Nephron progenitor cell (in vitro differentiated cells): Measurements from ENCODE around the gene USP38.
"Not testable (repeated sequence)": the region's sequence is repeated elsewhere in the genome, so short reads cannot be mapped to it uniquely, and the experiment has no call there.

Experiments
- DNase-seq: peaks from one replicate; pipeline ENCODE4 v3.0.0; 2021
- H3K27ac Mint-ChIP-seq: 2 replicates; pipeline ENCODE4 v1.8.0; 2021; ENCODE audit warnings: mild to moderate bottlenecking, moderate library complexity, mixed read lengths
- H3K27me3 Mint-ChIP-seq: 2 replicates; pipeline ENCODE4 v1.8.0; 2021; ENCODE audit warnings: mild to moderate bottlenecking, low read depth, mixed read lengths; ENCODE audit not compliant: poor library complexity
- H3K36me3 Mint-ChIP-seq: 2 replicates; pipeline ENCODE4 v1.8.0; 2021; ENCODE audit warnings: low read depth, mixed read lengths
- H3K4me1 Mint-ChIP-seq: 2 replicates; pipeline ENCODE4 v1.8.0; 2021; ENCODE audit warnings: mixed read lengths
- H3K4me3 Mint-ChIP-seq: 2 replicates; pipeline ENCODE4 v1.8.0; 2021; ENCODE audit warnings: mild to moderate bottlenecking, moderate library complexity, mixed read lengths
- H3K9me3 Mint-ChIP-seq: 2 replicates; pipeline ENCODE4 v1.8.0; 2021; ENCODE audit warnings: mild to moderate bottlenecking, moderate library complexity, mixed read lengths
- CTCF ChIP-seq: fragments of 200-600 bp; sonication (generic); IDR thresholded peaks from 2 replicates; pipeline ENCODE4 v1.5.0; 2021; ENCODE audit warnings: antibody characterized with exemption

The USP38 gene

GRCh38 chr4:143184503-143185252 lies at the start of gene USP38:
Gene USP38 (plus strand): TSS chr4:143184917. CDS start chr4:143185451, 534 bp downstream.
- peaks cover 14% of the 10 kb centered on the region for H3K36me3 Mint-ChIP-seq
- H3K27me3 Mint-ChIP-seq: no peaks in the 10 kb centered on the region
- peaks cover 4% of the 10 kb centered on the region for H3K9me3 Mint-ChIP-seq
- peak within 1 kb of the TSS; percentile 89 for H3K4me3 Mint-ChIP-seq
- DNase-seq: peak; percentile 88
- H3K27ac Mint-ChIP-seq: peak within 1 kb of the TSS; percentile 98
- H3K4me1 Mint-ChIP-seq: peaks cover 60% of the 10 kb centered on the region
- no peak for TF ChIP-seq CTCF

- TF ChIP-seq CTCF: no peak
- H3K4me3 Mint-ChIP-seq: no peak overlapping the region
Observed at GRCh38 chr4:143135358-143135757, 49.4 kb upstream of the USP38 start.

GRCh38 chr4:143140696-143141095 lies 44.0 kb upstream of the USP38 start:
- Mint-ChIP-seq H3K27me3 (no peaks in the 10 kb centered on the region), H3K36me3 (peaks cover 10% of the 10 kb centered on the region), H3K9me3 (peaks cover 44% of the 10 kb centered on the region), H3K4me3 (no peak overlapping the region), H3K27ac (no peak overlapping the region), H3K4me1 (no peaks in the 10 kb centered on the region)
- DNase-seq: no peak
- TF ChIP-seq CTCF: no peak

More at GRCh38 chr4:143135358-143135757, 49.4 kb upstream of the USP38 start:
- H3K4me1 Mint-ChIP-seq: no peaks in the 10 kb centered on the region
- H3K27ac Mint-ChIP-seq: no peak overlapping the region
- DNase-seq: no peak
- no peaks in the 10 kb centered on the region for H3K9me3 Mint-ChIP-seq
- H3K36me3 Mint-ChIP-seq: no peaks in the 10 kb centered on the region
- no peaks in the 10 kb centered on the region for H3K27me3 Mint-ChIP-seq

GRCh38 chr4:143148521-143148920 lies 36.2 kb upstream of the USP38 start:
- DNase-seq: no peak
- peaks cover 20% of the 10 kb centered on the region for H3K36me3 Mint-ChIP-seq
- no peaks in the 10 kb centered on the region for H3K27me3 Mint-ChIP-seq
- H3K27ac Mint-ChIP-seq: no peak overlapping the region
- no peaks in the 10 kb centered on the region for H3K4me1 Mint-ChIP-seq
- TF ChIP-seq CTCF: no peak
- H3K4me3 Mint-ChIP-seq: no peak overlapping the region
- H3K9me3 Mint-ChIP-seq: peaks cover 75% of the 10 kb centered on the region

GRCh38 chr4:143156853-143157252 lies 27.9 kb upstream of the USP38 start:
- H3K9me3 Mint-ChIP-seq: peaks cover 40% of the 10 kb centered on the region
- H3K4me3 Mint-ChIP-seq: no peak overlapping the region
- H3K36me3 Mint-ChIP-seq: peaks cover 24% of the 10 kb centered on the region
- H3K27ac Mint-ChIP-seq: no peak overlapping the region
- TF ChIP-seq CTCF: no peak
- H3K4me1 Mint-ChIP-seq: no peaks in the 10 kb centered on the region
- H3K27me3 Mint-ChIP-seq: no peaks in the 10 kb centered on the region
- no peak for DNase-seq

- H3K4me1 Mint-ChIP-seq: no peaks in the 10 kb centered on the region
- peaks cover 12% of the 10 kb centered on the region for H3K36me3 Mint-ChIP-seq
- no peak for DNase-seq
- TF ChIP-seq CTCF: no peak
- no peak overlapping the region for H3K4me3 Mint-ChIP-seq
- H3K27ac Mint-ChIP-seq: no peak overlapping the region
- no peaks in the 10 kb centered on the region for H3K27me3 Mint-ChIP-seq
- H3K9me3 Mint-ChIP-seq: peaks cover 30% of the 10 kb centered on the region
Observed at GRCh38 chr4:143163614-143164013, 21.1 kb upstream of the USP38 start.

- not testable (repeated sequence) for H3K4me3 Mint-ChIP-seq, H3K27me3 Mint-ChIP-seq, H3K4me1 Mint-ChIP-seq, H3K27ac Mint-ChIP-seq, DNase-seq
- H3K9me3 Mint-ChIP-seq: peaks cover 53% of the 10 kb centered on the region
- H3K36me3 Mint-ChIP-seq: peaks cover 12% of the 10 kb centered on the region
Observed at GRCh38 chr4:143166722-143167121, 18.0 kb upstream of the USP38 start.
